GM20000 (cell line): Measurements from ENCODE around the gene MAP1LC3A.
A peak's percentile ranks its signal among the peaks of the same experiment; 100 is the strongest.
"Not testable (repeated sequence)": the region's sequence is repeated elsewhere in the genome, so short reads cannot be mapped to it uniquely, and the experiment has no call there.

Experiments used
- DNase-seq: peaks from one replicate; pipeline ENCODE4 v3.0.0; 2012; ENCODE audit warnings: low spot score
- CTCF ChIP-seq: IDR thresholded peaks from 2 replicates; pipeline ENCODE4 v1.5.1; 2012; ENCODE audit warnings: mild to moderate bottlenecking, control low read depth; ENCODE audit errors: extremely low read depth, missing control alignments

Gene MAP1LC3A

DNA sequence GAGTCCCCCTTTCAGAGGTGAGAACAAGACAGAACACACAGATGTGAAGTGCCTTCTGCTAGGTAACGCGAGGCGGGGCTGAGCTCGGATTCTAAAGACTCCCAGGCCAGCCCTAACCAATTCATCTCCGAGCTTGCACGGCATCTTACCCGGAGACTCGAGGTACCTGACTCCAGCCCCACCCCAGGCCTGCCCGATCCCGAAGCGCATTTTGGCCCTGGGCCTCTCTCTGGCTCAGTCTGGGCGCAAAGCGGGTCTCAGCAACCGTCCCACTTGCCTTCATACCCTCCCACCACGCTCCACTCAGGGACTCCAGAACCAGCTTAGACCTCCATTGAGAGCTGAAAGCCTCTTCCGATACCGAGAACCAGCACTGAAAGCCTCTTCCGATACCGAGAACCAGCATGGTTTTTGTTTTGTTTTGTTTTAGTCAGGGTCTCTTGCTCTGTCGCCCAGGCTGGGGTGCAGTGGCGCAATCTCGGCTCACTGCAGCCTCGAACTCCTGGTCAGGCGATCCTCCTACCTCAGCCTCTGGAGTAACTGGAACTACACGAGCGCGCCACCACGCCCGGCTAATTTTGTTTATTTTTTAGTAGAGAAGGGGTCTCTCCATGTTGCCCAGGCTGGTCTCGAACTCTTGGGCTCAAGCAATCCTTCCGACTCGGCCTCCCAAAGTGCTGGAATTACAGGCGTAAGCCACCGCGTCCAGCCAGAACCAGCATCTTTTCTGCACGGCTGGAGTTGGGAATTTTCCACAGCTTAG lies 42.9 kb upstream of the MAP1LC3A start:
- DNase-seq = peak; percentile 80
- TF ChIP-seq CTCF = no peak

DNA sequence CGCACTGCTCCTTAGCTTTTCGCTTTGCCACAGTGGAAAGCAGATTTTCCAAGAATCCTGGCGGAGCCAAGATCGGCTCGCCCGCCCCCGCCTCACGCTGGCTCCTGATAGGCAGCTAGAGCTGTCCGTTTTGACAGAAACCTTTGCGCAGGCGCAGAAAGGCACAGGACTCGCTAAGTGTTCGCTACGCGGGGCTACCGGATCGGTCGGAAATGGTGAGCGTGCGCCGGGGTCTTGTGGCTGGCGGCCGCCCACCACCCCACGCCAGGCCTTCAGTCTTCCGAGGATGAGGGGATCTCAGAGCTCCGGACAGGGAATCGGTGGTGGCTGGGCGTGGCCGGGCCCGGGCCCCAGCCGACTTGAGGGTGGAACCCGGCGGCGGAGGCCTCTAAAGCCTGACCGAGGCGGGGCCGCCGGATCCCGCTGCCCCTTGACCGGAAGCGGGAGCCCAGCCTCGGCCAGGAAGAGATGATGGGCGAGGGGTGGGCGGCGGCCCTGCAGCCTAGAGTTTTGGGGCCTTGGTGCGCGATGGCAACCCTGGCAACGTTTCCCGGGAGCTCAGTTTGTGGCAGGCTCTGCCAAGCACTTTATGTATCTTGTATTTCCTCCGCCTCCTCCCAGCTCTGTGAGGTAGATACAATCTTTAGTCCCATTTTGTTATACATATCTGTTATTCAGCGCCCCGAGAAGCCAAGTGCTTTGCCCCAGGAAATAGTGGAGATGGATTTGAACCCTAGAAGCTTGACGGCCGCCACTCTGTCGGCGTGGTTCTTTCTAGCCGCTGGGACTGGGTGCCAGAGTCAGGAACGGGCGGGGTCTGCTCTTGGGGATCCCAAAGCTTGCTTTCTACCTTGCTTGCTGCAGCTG lies 42.0 kb upstream of the MAP1LC3A start, which contains the start of gene DYNLRB1:
Gene DYNLRB1, plus strand, starts transcription at position 176 of the 867 bp plus-strand sequence. Its CDS starts 37 bp downstream, at position 213.
- no peak for TF ChIP-seq CTCF

DNA sequence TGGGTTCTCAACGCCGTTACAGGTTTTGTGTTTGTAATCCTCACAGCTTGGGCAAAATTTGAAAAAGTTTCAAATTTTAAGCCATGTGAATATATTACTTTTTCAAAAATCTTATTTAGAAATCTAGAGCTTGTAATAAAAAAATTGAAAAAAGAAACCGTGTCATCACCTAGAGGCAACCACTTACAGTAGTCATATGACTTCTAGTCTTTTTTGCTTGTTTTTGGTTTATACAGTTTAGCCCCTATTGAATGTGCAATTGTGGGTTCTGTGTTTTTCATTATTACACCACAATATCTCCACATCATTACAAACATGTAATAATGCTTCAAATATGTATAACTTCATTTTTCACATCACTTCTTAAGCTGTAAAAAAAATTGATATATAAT lies 41.4 kb upstream of the MAP1LC3A start:
- DNase-seq = no peak
- no peak for TF ChIP-seq CTCF

More for the DNA sequence above, 42.0 kb upstream of the MAP1LC3A start, which contains the start of gene DYNLRB1:
- peak; percentile 90 for DNase-seq

- not testable (repeated sequence) for DNase-seq
These were observed 39.7 kb upstream of the MAP1LC3A start for GRCh38 chr20:34518863-34519262.

DNA sequence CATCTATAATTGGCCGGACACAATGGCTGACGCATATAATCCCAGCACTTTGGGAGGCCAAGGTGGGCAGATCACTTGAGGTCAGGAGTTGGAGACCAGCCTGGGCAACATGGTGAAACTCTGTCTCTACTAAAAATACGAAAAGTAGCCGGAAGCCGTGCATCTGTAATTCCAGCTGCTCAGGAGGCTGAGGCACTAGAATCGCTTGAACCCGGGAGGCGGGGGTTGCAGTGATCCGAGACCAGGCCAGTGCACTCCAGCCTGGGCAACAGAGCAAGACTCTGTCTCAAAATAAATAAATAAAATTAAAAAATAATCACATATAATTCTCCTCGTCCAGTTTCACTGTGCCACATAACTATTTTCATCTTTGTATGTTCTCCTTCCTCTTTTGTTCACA lies 38.7 kb upstream of the MAP1LC3A start:
- not testable (repeated sequence) for DNase-seq

DNA sequence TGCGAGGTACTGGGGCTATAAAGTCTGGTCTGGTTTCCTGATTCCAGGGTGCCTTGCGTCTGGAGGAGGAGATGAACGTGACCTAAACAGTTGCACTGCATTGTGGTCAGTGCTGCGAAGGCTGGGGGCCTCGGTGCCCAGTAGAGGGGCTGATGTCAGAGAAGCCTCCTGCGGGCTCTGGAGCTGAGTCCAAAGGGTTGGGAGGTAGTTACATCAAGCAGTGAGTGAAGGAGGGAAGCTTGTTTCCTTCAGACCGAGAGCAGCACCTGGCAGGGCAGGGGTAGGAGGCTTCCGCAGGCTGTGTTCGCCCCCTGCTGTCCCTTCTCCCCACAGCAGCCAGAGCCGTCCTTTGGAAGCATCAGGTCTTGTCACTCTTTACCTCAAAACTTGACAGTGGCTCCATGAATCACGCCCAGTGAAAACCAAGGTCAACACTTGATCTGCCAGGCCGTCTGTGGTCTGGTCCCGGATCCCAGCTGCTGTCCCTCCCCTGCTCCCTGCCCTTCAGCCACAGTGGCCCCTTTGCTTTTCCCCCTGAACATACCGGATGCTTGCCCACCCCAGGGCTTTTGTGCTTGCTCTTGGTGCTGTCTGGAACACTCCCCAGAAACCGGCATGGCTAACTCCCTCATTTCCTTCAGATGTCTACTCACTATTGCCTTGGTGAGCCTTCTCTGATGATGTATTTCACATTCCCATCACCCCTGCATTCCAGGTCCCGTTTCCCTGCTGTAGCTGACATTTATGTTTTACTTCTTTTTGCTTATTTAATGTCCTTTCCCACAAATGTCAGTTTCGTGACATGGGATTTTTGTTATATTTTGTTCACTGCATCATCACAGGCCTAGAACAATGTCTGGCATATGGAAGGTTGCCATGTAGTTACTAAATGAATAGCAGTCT lies 35.3 kb upstream of the MAP1LC3A start:
- peak; percentile 50 for DNase-seq
- TF ChIP-seq CTCF = peak; percentile 69

DNA sequence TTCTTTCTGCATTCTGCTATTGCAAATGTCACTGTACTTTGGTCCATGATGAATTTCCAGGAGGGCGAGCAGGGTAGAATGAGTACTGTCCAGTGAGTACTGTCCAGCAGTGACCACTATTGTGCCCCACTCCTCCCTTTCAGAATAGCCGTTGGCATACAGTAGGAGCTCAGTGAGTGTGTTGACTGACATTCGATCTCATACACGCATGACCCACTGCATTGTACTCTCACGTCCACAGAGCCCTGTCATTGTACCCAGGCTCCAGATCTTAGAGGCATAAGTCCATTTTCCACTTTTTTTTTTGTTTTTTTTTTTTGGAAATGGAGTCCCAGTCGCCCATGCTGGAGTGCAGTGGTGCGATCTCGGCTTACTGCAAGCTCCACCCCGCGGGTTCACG lies 34.1 kb upstream of the MAP1LC3A start:
- no peak for TF ChIP-seq CTCF
- no peak for DNase-seq

DNA sequence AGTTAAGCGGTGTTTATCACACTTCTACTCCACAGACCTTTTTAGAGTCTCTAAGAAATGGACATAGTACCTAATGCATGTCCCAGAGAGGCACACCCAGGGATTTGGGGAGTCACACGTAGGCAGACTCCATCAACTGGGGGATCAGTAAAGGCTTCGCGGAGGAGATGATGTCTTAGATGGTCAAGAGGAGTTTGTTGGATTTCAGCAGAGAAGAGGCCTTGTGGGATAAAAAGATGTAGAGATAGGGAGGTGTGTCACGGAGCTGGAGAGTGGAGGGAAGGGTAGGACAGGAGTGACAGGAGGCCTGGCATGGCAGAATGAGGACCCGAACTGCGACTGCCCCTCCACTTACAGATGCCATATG lies 33.2 kb upstream of the MAP1LC3A start:
- TF ChIP-seq CTCF = no peak
- no peak for DNase-seq
